ENCODE data around the gene NOP53.

DNA sequence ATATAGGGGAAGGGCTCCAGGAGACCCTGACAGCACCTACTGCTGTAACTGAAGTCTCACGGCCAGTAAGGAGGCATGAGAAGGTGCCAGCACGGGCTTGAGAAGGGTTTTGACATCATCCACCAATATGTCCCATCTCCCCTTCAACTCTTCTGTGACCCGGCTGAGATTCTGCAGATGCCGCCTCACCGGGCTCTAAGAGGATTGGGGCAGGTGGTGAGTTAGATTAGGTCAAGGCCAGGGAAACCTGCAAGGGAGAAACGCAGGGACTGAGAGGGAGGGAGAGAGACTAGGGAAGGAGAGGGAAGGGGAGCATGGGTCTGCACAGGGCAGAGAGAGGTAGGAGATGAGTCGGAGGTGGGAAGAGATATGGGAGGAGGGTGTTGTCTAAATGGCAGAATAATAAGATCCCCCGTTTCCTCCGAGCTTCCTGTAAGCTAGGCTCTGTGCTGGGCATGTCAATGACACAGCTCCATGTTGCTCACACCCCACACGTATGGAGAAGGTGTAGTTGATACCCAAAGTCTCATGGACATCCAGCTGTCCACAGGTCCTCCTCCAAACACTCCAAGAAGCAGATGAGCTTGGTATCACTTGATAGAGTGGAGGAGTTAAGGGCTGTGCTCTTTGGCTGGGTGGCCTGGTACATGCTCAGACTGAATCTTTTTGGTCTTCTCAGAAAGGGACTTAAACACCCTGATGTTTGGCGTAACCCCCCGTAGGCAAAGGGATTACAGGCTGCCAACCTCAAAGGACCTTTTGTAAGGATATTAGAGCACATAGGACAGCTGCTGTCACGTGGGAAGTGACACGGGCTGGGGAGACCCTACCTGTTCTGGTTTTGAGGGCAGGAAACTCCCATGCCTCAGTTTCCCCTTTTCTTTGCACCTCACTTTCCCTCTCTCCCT lies 52.9 kb downstream of the NOP53 start:
- TF ChIP-seq REST (IDR thresholded peaks at IDR 0.05) (no peak), SP1 (IDR thresholded peaks at IDR 0.05) (no peak), JUND (IDR thresholded peaks at IDR 0.05) (no peak), RAD21 (IDR thresholded peaks at IDR 0.05) (no peak), ATF3 (IDR thresholded peaks at IDR 0.05) (no peak)
- TF ChIP-seq, protein P1, sequence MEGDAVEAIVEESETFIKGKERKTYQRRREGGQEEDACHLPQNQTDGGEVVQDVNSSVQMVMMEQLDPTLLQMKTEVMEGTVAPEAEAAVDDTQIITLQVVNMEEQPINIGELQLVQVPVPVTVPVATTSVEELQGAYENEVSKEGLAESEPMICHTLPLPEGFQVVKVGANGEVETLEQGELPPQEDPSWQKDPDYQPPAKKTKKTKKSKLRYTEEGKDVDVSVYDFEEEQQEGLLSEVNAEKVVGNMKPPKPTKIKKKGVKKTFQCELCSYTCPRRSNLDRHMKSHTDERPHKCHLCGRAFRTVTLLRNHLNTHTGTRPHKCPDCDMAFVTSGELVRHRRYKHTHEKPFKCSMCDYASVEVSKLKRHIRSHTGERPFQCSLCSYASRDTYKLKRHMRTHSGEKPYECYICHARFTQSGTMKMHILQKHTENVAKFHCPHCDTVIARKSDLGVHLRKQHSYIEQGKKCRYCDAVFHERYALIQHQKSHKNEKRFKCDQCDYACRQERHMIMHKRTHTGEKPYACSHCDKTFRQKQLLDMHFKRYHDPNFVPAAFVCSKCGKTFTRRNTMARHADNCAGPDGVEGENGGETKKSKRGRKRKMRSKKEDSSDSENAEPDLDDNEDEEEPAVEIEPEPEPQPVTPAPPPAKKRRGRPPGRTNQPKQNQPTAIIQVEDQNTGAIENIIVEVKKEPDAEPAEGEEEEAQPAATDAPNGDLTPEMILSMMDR (IDR thresholded peaks at IDR 0.05; ENCODE audit: low read depth, low read length, missing input control) = no peak
- TF ChIP-seq, protein P2, sequence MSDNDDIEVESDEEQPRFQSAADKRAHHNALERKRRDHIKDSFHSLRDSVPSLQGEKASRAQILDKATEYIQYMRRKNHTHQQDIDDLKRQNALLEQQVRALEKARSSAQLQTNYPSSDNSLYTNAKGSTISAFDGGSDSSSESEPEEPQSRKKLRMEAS (IDR thresholded peaks at IDR 0.05) = no peak
